GM15510 (cell line): Measurements from ENCODE around the gene MXD1.

Experiments
- POLR2A ChIP-seq: IDR thresholded peaks from 3 replicates; pipeline ENCODE4 v1.6.1; 2011; ENCODE audit warnings: borderline replicate concordance; ENCODE audit not compliant: insufficient read length; ENCODE audit errors: extremely low read depth

The MXD1 gene, protein sequence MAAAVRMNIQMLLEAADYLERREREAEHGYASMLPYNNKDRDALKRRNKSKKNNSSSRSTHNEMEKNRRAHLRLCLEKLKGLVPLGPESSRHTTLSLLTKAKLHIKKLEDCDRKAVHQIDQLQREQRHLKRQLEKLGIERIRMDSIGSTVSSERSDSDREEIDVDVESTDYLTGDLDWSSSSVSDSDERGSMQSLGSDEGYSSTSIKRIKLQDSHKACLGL

DNA sequence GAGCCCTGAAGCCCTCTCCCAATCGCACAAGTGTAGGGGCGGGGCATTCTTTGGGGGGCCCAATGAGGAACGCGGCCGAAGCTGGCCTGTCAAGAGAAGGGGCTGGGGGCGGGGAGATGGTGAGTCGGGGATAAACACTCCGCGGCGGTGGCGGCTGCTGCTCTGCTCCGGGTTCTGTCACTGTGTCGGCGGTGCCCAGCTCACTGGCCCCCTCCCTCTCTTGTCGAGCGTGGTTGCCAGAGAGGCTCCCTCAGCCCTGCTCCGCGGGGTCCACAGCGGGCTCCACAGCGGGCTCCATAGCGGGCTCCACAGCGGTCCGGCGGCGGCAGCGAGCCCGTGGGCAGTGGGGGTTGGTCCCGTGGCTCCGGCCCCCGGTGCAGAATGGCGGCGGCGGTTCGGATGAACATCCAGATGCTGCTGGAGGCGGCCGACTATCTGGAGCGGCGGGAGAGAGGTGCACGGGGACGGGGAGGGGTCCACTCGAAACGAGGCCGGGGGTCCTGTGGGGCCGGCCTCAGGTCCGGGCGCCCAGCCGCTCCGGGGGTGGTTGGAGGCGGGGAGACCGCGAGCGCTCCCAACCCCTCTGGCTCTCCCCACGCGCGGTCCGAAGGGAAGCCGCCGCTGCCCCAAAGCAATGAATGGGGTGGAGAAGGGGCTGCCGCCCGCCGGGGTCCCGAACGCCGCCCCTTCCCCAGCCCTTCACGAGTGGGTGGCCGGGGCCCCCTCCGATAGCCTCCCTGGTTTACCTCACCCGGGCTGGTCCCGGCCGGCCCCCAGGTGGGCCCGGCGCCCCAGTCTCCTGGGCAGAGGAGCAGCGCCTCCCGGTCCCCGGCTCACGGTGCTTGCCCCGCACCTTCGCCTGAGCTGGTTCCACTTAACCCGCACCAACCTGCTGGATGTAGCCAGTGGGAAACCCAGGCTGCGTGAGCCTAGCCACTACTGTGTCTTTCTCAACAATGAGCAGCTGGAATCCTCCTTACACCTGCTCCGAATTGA is at the start of gene MXD1:
Gene MXD1 (plus strand): TSS at position 160 of the 996 bp plus-strand sequence. CDS start 222 bp downstream, at position 382.
- TF ChIP-seq POLR2A: peak; percentile 78

DNA sequence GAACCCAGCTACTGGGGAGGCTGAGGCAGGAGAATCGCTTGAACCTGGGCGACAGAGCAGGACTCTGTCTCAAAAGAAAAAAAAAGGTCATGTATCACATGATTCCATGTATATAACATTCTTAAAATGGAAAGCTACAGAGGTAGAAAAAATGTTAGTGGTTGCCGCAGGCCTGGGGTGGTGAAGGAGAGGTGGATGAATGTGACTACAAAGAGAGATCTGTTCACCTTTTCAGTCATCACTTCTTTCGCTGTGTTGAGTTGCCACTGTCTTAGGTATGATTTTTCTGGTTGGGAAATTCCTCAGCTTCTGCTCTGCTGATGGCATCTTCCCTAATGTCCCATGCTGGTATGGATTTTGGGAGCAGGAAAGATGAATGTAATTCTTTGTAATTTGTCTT is 26.5 kb upstream of the MXD1 start:
- TF ChIP-seq POLR2A: no peak

DNA sequence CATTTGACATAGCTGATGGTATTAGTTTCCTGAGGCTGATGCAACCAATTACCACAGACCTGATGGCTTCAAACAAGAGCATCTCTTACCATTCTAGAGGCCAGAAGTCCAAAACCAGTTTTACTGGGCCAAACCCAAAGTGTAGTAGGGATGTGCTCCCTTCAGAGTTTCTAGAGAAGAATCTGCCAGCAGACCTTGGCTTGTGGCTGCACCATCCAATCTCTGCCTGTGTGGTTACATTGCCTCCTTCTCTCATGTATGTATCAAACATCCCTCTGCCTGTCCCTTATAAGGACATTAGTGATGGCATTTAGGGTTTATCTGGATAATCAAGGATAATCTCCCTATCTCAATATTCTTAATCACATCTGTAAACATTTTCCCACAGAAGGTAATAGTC is 25.6 kb upstream of the MXD1 start:
- no peak for TF ChIP-seq POLR2A

DNA sequence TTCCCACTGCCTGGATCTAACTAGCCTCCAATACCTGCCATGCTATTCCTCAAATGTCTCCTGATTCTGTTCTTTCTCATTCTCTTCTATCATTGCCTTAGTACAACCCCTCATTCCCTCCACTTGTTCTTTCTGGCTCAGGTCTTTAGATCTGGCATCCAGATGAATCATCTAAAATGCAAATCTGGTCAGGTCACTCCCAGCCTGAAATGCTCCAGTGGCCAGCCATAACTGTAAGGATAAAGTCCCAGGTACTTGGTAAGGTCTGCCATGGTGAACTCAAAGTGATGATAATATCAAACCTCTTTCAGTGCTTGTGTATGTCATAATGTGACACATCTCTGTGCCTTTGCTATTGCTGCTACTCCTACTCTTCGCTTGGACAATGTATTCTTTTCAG is 24.0 kb upstream of the MXD1 start:
- no peak for TF ChIP-seq POLR2A

DNA sequence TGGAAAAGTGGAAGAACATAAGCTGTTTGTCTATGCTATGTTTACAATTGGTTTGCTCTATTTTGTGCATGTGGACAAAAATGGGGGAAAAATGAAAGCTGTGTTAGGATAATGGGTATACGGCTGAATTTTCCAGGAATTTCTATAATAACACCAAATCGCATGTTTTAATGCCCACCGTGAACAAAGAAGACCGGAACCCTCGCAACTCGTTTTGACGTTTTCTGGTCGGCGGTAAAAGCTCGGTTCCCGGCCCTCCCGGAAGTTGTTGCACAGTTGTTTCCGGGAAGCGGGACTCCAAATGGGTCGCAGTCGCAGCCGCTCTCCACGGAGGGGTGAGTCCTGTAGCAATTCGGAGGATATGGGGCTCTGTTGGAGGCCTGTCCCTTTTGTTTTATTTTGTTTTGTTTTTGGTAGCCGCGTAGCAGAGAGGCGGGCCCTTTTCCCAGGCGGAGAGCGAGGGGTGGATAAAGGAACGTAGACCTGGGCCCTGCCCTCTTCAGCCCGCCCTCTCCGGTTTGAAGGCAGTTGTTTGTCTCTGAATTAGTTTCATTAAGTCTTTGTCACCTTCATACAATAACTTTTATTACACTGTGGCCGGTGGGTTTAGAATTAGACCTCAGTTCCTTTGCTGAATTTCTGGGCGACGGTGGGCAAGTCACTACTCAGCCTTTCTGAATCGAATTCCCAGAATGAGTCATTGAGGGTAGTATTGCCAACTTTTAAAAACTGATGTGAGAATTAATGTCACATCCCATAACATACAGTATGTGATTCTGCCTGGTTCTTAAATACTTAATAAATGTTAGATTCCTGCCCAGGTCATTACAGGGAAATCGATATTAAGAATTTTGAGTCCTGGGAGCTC is 21.0 kb upstream of the MXD1 start, which contains the start of gene SNRNP27:
Gene SNRNP27 (plus strand): TSS at position 273 of the 868 bp plus-strand sequence. CDS start 29 bp downstream, at position 302.
- TF ChIP-seq POLR2A: peak; percentile 69

DNA sequence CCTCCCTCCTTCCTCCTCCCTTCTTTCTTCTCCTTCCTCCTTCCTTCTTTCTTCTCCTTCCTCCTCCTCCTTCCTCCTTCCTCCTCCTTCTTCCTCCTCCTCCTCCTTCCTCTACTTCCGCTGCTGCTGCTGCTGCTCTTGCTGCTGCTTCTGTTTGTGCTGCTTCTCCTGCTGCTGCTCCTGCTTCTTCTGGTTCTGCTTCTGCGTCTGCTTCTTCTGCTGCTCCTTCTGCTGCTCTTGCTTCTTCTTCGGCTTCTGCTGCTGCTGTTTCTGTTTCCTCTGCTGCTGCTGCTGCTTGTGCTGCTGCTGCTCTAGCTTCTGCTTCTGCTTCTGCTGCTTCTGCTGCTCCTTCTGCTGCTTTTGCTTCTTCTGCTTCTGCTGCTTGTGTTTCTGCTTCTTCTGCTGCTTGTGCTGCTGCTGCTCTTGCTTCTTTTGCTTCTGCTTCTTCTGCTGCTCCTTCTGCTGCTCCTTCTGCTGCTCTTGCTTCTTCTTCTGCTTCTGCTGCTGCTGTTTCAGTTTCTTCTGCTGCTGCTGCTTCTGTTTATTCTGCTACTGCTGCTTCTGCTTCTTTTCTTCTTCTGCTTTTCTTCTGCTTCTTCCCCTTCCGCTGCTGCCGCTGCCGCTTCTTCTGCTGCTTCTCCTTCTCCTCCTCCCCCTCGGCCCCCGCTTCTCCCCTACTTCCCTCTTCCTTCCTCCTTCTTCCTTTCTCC is 12.5 kb upstream of the MXD1 start:
- no peak for TF ChIP-seq POLR2A

DNA sequence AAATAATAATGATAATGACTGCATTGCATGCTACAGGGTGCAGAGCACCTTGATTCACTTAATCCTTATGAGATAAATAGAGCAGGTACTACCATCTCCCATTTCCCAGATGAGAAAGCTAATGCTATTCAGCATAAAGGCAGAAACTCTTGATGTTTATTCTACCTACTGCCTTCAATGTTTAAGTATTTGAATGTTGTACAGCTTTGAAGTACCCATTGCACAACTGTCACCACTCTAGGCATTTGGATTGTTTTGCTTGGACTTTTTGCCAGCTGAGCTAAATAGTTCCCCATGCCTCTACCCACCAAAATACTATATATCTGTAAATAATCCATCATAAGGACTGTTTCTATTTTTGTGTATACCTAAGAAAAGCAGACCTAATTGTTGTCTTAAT is 7.7 kb upstream of the MXD1 start:
- TF ChIP-seq POLR2A: no peak

DNA sequence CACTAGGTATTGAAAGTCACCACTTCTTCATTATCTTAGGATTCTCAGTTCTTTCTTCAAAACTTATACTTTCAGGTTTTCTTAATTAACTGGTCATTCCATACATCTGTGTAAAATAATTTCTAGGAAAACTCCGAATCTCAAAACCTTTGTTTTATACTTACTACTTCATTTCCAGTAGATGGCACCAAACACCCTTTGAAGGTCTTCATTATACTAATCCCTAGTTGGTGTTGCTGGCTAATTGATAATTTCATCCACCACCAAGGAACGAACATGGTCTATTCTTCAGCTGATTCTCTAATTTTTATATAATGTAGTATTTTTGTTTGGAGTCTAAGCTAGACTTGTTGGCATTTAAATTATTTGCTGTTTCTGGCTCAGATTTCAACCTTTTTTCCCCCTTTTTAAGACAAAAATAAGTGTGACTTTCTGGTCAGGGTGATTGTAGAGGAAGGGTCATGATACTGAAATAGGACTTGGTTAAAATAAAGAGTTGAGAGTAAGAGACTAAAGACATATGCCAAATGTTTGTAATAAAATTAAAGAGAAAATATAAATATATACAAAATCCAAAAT is 2.8 kb upstream of the MXD1 start:
- TF ChIP-seq POLR2A: no peak

DNA sequence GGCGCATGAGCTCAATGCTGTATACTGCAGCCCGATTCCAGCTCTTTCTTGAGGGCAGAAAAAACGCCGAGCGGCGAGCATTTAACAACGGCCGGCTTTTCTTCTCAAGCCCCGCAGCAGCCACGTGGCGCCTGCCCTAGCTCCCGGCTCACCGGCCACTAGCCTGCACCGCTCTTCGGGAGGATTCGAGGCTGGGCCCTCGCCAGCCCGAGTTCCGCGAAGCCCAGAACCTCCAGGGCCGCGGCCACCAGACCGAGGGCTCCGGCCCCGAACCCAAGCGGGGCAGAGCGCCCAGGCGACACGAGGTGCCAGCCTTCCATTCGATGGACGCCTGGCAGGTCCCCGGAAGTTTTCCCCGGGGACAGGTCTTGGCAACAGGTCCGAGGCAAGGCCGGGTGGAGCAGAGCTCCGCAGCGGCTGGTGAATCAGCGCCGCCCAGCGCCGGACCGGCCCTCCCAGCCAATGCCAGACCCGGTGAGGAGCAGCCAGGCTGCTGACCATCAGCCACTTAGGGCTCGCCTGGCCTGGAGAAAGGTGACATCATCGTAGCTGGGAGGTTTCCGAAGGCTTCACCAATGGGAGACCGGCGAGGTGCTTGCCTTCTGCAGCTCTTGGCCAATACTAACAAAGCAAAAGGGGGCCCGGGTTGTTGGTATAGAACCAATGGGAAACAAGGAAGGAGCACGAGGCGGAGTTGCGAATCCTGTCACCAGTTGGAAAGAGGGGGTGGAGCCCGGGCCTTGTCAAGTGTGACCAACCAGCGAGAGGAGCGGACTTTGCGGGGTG is 552 bp upstream of the MXD1 start:
- peak; percentile 81 for TF ChIP-seq POLR2A

DNA sequence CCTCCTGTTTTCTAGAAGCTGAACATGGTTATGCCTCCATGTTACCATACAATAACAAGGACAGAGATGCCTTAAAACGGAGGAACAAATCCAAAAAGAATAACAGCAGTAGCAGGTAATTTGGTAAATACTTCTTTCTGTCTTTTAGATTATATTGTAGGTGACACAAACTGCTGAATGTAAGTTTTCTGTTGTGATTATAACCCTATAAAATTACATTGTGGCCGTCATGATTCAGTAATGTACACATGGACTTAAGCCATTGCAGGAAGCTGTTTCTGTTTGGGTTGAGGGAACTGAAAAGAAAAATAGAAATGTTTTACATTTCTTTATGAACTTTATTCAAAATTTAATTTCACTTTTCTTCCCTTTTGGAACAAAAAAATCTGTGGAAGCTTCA is 1.2 kb downstream of the MXD1 start:
- TF ChIP-seq POLR2A: no peak

DNA sequence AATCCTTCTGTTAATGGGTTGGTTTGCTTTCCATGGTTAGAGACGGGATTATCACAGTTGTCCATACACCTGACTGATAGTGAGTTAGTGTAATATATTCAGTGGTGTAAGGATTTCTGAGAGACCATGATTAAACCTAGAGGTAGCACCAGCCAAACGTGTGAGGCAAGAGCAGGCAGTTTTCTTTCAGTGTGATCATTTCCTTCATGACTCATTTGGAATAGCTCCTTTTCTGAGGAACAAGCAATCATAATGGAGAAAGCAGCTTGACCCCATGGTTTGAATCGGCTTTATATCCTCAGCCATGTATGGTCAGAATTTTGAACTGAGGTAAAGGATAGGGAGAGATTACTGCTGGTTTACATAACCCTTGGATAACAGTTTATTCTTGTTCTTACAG is 2.9 kb downstream of the MXD1 start:
- TF ChIP-seq POLR2A: no peak

DNA sequence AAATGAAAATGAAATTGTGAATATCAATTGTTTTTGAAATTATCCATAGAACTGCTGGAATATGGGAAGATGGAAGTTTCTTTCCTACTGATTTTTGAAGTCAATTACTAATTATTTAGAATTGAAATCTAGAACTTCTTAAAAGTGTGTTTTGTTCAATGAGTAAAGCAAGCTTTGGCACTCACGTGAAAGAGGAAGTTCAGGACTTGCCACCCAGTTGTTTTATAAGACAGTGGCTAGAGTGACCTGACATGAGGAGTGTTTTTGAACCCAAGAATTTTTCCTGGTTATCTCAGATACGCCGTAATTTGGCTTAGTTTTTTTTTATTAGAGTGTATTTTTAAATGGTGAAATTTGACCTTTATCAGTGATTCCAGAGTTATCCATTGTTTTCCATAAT is 3.5 kb downstream of the MXD1 start:
- TF ChIP-seq POLR2A: no peak

DNA sequence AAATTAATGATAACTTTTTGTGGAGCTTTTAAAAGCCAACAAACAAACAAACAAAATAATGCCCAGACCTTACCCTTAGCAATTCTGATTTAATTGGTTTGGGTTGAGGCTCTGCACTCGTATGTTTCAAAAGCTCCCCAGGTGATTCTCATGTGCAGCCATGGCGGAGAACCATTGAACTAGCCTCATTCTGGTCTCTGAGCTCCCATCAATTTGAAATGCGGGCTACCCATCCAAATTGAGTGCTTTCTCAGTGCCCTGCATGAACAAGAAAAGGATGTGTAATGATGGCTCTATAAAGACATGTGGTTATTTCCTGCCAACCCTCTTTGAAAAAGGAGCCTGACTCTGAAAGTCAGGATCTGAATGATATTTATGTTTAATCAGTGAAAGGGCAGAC is 8.2 kb downstream of the MXD1 start:
- no peak for TF ChIP-seq POLR2A
